Heart right ventricle (tissue), 16 donors: Measurements from ENCODE around the gene AGO1. TPM values are rescaled to one million over a fixed set of nuclear protein-coding genes. Genes with fewer than 3 reads are reported as not detected.

Source experiments
- ATAC-seq, 8 donors: fragments of 200-7000 bp; cut with Tn5 transposase; one replicate each; pipeline ENCODE4 v1.9.1; 2020; ENCODE audit warnings: mild to moderate bottlenecking in 8 of 8, moderate library complexity in 8 of 8, moderate number of reproducible peaks in 1 of 8
- DNase-seq, 2 donors: peaks; one replicate each; pipeline ENCODE4 v3.0.0-alpha.2; 2020
- H3K27ac ChIP-seq, 10 donors: fragments of 200-600 bp; sonication (generic) in 2 of 10; one replicate each; pipeline versions ENCODE4 v1.5.0 to v1.8.0; 2020 to 2022; ENCODE audit warnings: mild to moderate bottlenecking in 3 of 10
- H3K27me3 ChIP-seq, 7 donors: fragments of 200-600 bp; one replicate each; pipeline ENCODE4 v1.8.0; 2021 to 2022; ENCODE audit warnings: mild to moderate bottlenecking in 2 of 7
- H3K36me3 ChIP-seq, 9 donors: fragments of 200-600 bp; sonication (generic) in 1 of 9; one replicate each; pipeline versions ENCODE4 v1.5.0 to v1.8.0; 2020 to 2022; ENCODE audit warnings: mild to moderate bottlenecking in 2 of 9
- H3K4me1 ChIP-seq, 9 donors: fragments of 200-600 bp; sonication (generic) in 1 of 9; one replicate each; pipeline versions ENCODE4 v1.5.0 to v1.8.0; 2020 to 2022; ENCODE audit warnings: mild to moderate bottlenecking in 4 of 9
- H3K4me3 ChIP-seq, 10 donors: fragments of 200-600 bp; sonication (generic) in 2 of 10; one replicate each; pipeline versions ENCODE4 v1.5.0 to v1.8.0; 2020 to 2022; ENCODE audit warnings: mild to moderate bottlenecking in 7 of 10, moderate library complexity in 2 of 10
- H3K9me3 ChIP-seq, 11 donors: fragments of 200-600 bp in 10 of 11; sonication (generic) in 2 of 11; one replicate each; pipeline versions ENCODE4 v1.5.0 to v1.8.0; 2013 to 2022; ENCODE audit warnings: mild to moderate bottlenecking in 2 of 11, control low read depth in 1 of 11, moderate library complexity in 1 of 11
- CTCF ChIP-seq, 9 donors: fragments of 200-600 bp; sonication (generic) in 2 of 9; IDR thresholded peaks; one replicate each; pipeline versions ENCODE4 v1.5.0 to v1.8.0; 2021 to 2022; ENCODE audit warnings: antibody characterized with exemption in 9 of 9, mild to moderate bottlenecking in 5 of 9, moderate library complexity in 1 of 9
- WGBS, 2 donors: extraction: QIAGEN DNeasy Blood & Tissue Kit; methylation state at CpG; one replicate each; pipeline ENCODE4 v1.1.7; 2013; ENCODE audit warnings: inconsistent platforms in 1 of 2; 5-methylcytosine and 5-hydroxymethylcytosine counted together
- intact Hi-C, 10 donors: fragments of 100-400 bp; cut with DNase I; formaldehyde crosslinking; loops; one replicate each; pipeline versions ENCODE4 v1.11.1 to v1.14.2; 2022
- polyA plus RNA-seq, 2 donors: library from polyadenylated mRNA; stranded (reverse); fragments of 200-250 nt; gene quantifications; one replicate each; pipeline ENCODE4 v1.2.3, GENCODE V29; 2013
- total RNA-seq, 10 donors: library from RNA; stranded (reverse); fragmentation: NEBNext Ultra II Directional in 3 of 10; extraction: Animal tissue kit (Norgen Biotek cat#: 25700) in 3 of 10; gene quantifications; one replicate each; pipeline versions ENCODE4 v1.2.1 to v1.2.4, GENCODE V29; 2021 to 2023
- donor health status: Arrhythmogenic right ventricular cardiomyopathy.
- donor health status: ischemic (EF 13 %, LVEDD 7.1; RV severe dilation, severe dysfunction).
- donor health status: healthy with polysubstance abuse.
- donor health status: DM: no; HTN: yes; CAD: no.
- donor health status: DM: no; HTN: no; CAD: no.
- donor health status: ischemic (EF 25% LVEDD 6.9; RV normal size, moderate dysfunction).
- donor health status: ischemic (EF 25% LVEDD 5.7; RV mildly dilated, moderate dysfunction).
- donor health status: healthy.
- donor health status: DM: yes; HTN: yes; CAD: no.
- donor health status: Ischemic cardiomyopathy.
- donor health status: ischemic (EF 35%, LVEDD 5.7; RV mildly dilated, moderate dysfunction).
- donor health status: nonischemic (EF 11% LVEDD 7.7; RV severe dilation, severe dysfunction).
- donor health status: DM: yes; HTN: yes; CAD: no.
- donor health status: PGD.
- donor health status: ischemic (EF 29% LVEDD 5.4; RV normal size, mild dysfunction).
- donor health status: nonischemic (EF 23%, LVEDD 6.1; RV moderate dilation, normal function).

AGO1 gene
- total and polyA plus RNA-seq, 12 donors, result 1.9 to 26.5 (median 21.9) TPM

GRCh38 chr1:35860696-35861095, 22.3 kb upstream of the AGO1 start:
- Histone ChIP-seq H3K9me3 (no peaks in the 10 kb centered on the region), H3K36me3 (peaks cover 0 to 29% (median 4%) of the 10 kb centered on the region in 9 donors), H3K27ac (peak overlapping the region in 1 of 10 donors; percentile 59), H3K4me1 (peaks cover 0 to 47% (median 9%) of the 10 kb centered on the region in 9 donors), H3K4me3 (no peak overlapping the region), H3K27me3 (no peaks in the 10 kb centered on the region)
- TF ChIP-seq CTCF (IDR thresholded peaks at IDR 0.05), result no peak
- intact Hi-C loops, result no loop called here
- WGBS, 2 donors, result 79 to 89% methylated on average over 3 of the region's 3 CpGs
- no peak for DNase-seq
- ATAC-seq, result no peak

GRCh38 chr1:35863136-35863535, 19.9 kb upstream of the AGO1 start:
- WGBS, 2 donors, result 92 to 95% methylated on average over 1 of the region's 1 CpG
- no peak for TF ChIP-seq CTCF (IDR thresholded peaks at IDR 0.05)
- Histone ChIP-seq H3K27me3 (no peaks in the 10 kb centered on the region), H3K36me3 (peaks cover 0 to 13% (median 0%) of the 10 kb centered on the region in 9 donors), H3K4me3 (no peak overlapping the region), H3K4me1 (peaks cover 0 to 54% (median 9%) of the 10 kb centered on the region in 9 donors), H3K27ac (no peak overlapping the region), H3K9me3 (no peaks in the 10 kb centered on the region)
- no peak for DNase-seq
- intact Hi-C loops, result no loop called here
- ATAC-seq, result no peak

- TF ChIP-seq CTCF (IDR thresholded peaks at IDR 0.05), result no peak
- intact Hi-C loops, result no loop called here
- 49 to 62% methylated on average over 3 of the region's 3 CpGs for WGBS, 2 donors
- ATAC-seq (no peak), DNase-seq (no peak)
- H3K27ac ChIP-seq, result peak overlapping the region in 1 of 10 donors; percentile 76
- H3K4me3 ChIP-seq, result no peak overlapping the region
- H3K27me3 ChIP-seq, result no peaks in the 10 kb centered on the region
- no peaks in the 10 kb centered on the region for H3K9me3 ChIP-seq
- H3K36me3 ChIP-seq, result peaks cover 0 to 4% (median 0%) of the 10 kb centered on the region in 9 donors
- H3K4me1 ChIP-seq, result peaks cover 0 to 54% (median 9%) of the 10 kb centered on the region in 9 donors
Measured at GRCh38 chr1:35863881-35864625, 19.0 kb upstream of the AGO1 start.

GRCh38 chr1:35864813-35865212, 18.2 kb upstream of the AGO1 start:
- ATAC-seq, result no peak
- H3K4me3 ChIP-seq, result no peak overlapping the region
- H3K4me1 ChIP-seq, result peaks cover 0 to 54% (median 9%) of the 10 kb centered on the region in 9 donors
- intact Hi-C loops, result no loop called here
- H3K36me3 ChIP-seq, result no peaks in the 10 kb centered on the region
- H3K27ac ChIP-seq, result peak overlapping the region in 1 of 10 donors; percentile 76
- no peak for DNase-seq
- no peaks in the 10 kb centered on the region for H3K9me3 ChIP-seq
- WGBS, 2 donors, result 77 to 85% methylated on average over 5 of the region's 5 CpGs
- no peaks in the 10 kb centered on the region for H3K27me3 ChIP-seq
- no peak for TF ChIP-seq CTCF (IDR thresholded peaks at IDR 0.05)
